GM18909 (cell line): ENCODE measurements around the gene SYPL2.

Source experiments
- ATAC-seq: cut with Tn5 transposase; IDR thresholded peaks from one replicate; pipeline ENCODE4 v1.9.1; 2021; ENCODE audit warnings: mild to moderate bottlenecking; ENCODE audit not compliant: unreplicated experiment, poor library complexity

The SYPL2 gene

GRCh38 chr1:109509176-109510134, 43.1 kb downstream of the SYPL2 start, which contains the start of gene AMIGO1:
TSS of gene AMIGO1 (minus strand) at chr1:109509727. CDS start at chr1:109508912, 815 bp downstream.
- ATAC-seq, result peak; percentile 65

- no peak for ATAC-seq
Measured at GRCh38 chr1:109513110-109513710, 46.9 kb downstream of the SYPL2 start.

- no peak for ATAC-seq
Measured at GRCh38 chr1:109514846-109515245, 48.5 kb downstream of the SYPL2 start.

- no peak for ATAC-seq
Measured at GRCh38 chr1:109516872-109517271, 50.5 kb downstream of the SYPL2 start.

GRCh38 chr1:109517337-109517736, 51.0 kb downstream of the SYPL2 start:
- no peak for ATAC-seq

GRCh38 chr1:109521002-109521951, 54.9 kb downstream of the SYPL2 start:
- no peak for ATAC-seq

- no peak for ATAC-seq
Measured at GRCh38 chr1:109522026-109522425, 55.7 kb downstream of the SYPL2 start.

- ATAC-seq, result no peak
Measured at GRCh38 chr1:109523706-109524105, 57.4 kb downstream of the SYPL2 start.

- peak; percentile 72 for ATAC-seq
Measured at GRCh38 chr1:109527098-109527811, 60.9 kb downstream of the SYPL2 start.

- no peak for ATAC-seq
Measured at GRCh38 chr1:109527846-109528695, 61.7 kb downstream of the SYPL2 start.

- no peak for ATAC-seq
Measured at GRCh38 chr1:109528712-109529111, 62.4 kb downstream of the SYPL2 start.

- no peak for ATAC-seq
Measured at GRCh38 chr1:109529881-109530456, 63.6 kb downstream of the SYPL2 start.

GRCh38 chr1:109530457-109531087, 64.2 kb downstream of the SYPL2 start:
- no peak for ATAC-seq

- no peak for ATAC-seq
Measured at GRCh38 chr1:109531380-109531779, 65.0 kb downstream of the SYPL2 start.
